Naive thymus-derived CD4-positive, alpha-beta T cell (primary cell): Measurements from ENCODE around the gene MPP7. TPM values are rescaled to one million over a fixed set of nuclear protein-coding genes. Genes with fewer than 3 reads are reported as not detected.

ENCODE experiments used
- ATAC-seq: fragments of 150-1000 bp; cut with Tn5 transposase; 2 replicates; pipeline ENCODE4 v1.10.0; 2021; ENCODE audit warnings: mild to moderate bottlenecking, moderate library complexity
- CTCF ChIA-PET: fragments of 350-600 bp; sonication (Branson Sonifier 250); formaldehyde crosslinking; loops from one replicate; lab custom pipeline; 2021; ENCODE audit warnings: antibody characterized with exemption; lab: Charles Lee
- POLR2A ChIA-PET: fragments of 350-600 bp; sonication (Branson Sonifier 250); formaldehyde crosslinking; loops from one replicate; lab custom pipeline; 2021; ENCODE audit warnings: antibody characterized with exemption, inconsistent platforms; lab: Charles Lee
- DNase-seq, 9 donors: peaks; one replicate each; pipeline versions ENCODE4 v3.0.0 to v3.0.0-alpha.2; 2020 to 2022; ENCODE audit warnings: mixed read lengths in 1 of 9
- H3K27ac ChIP-seq: one replicate; pipeline ENCODE4 v1.7.0; 2013; ENCODE audit warnings: mild to moderate bottlenecking, low read depth, low read length, moderate library complexity
- H3K27me3 ChIP-seq, 2 donors: one replicate each; pipeline ENCODE4 v1.7.0; 2013; ENCODE audit warnings: low read length in 2 of 2, mild to moderate bottlenecking in 2 of 2, moderate library complexity in 2 of 2; ENCODE audit not compliant: control insufficient read depth in 2 of 2, insufficient read depth in 2 of 2
- H3K36me3 ChIP-seq, 3 experiments: 1 replicate in 2 of 3; 2 replicates in 1 of 3; pipeline ENCODE4 v1.7.0; 2013; ENCODE audit warnings: low read length in 3 of 3, mild to moderate bottlenecking in 3 of 3, moderate library complexity in 1 of 3; ENCODE audit not compliant: insufficient read depth in 3 of 3, control insufficient read depth in 2 of 3
- H3K4me1 ChIP-seq, 2 donors: one replicate each; pipeline ENCODE4 v1.7.0; 2013; ENCODE audit warnings: low read length in 2 of 2, mild to moderate bottlenecking in 2 of 2, moderate library complexity in 1 of 2; ENCODE audit not compliant: control insufficient read depth in 2 of 2, insufficient read depth in 2 of 2
- H3K4me3 ChIP-seq: 2 replicates; pipeline ENCODE4 v1.7.0; 2013; ENCODE audit warnings: mild to moderate bottlenecking, low read length
- H3K9me3 ChIP-seq, 3 experiments: 1 replicate in 2 of 3; 2 replicates in 1 of 3; pipeline ENCODE4 v1.7.0; 2013; ENCODE audit warnings: low read length in 3 of 3; ENCODE audit not compliant: control insufficient read depth in 2 of 3
- H3K27ac Mint-ChIP-seq, 9 donors: one replicate each; pipeline ENCODE4 v1.8.0; 2020 to 2022; ENCODE audit warnings: mixed read lengths in 9 of 9, mild to moderate bottlenecking in 8 of 9, moderate library complexity in 5 of 9, inconsistent platforms in 2 of 9
- H3K27me3 Mint-ChIP-seq, 5 donors: one replicate each; pipeline ENCODE4 v1.8.0; 2021 to 2022; ENCODE audit warnings: mixed read lengths in 5 of 5, mild to moderate bottlenecking in 1 of 5
- H3K36me3 Mint-ChIP-seq, 5 donors: one replicate each; pipeline ENCODE4 v1.8.0; 2020 to 2022; ENCODE audit warnings: mixed read lengths in 5 of 5, mild to moderate bottlenecking in 3 of 5, inconsistent platforms in 1 of 5
- H3K4me1 Mint-ChIP-seq, 7 donors: one replicate each; pipeline ENCODE4 v1.8.0; 2020 to 2022; ENCODE audit warnings: mixed read lengths in 7 of 7, mild to moderate bottlenecking in 3 of 7, inconsistent platforms in 1 of 7
- H3K4me3 Mint-ChIP-seq, 10 donors: one replicate each; pipeline ENCODE4 v1.8.0; 2020 to 2022; ENCODE audit warnings: mild to moderate bottlenecking in 10 of 10, mixed read lengths in 10 of 10, moderate library complexity in 6 of 10, inconsistent platforms in 2 of 10
- H3K9me3 Mint-ChIP-seq, 11 donors: one replicate each; pipeline ENCODE4 v1.8.0; 2020 to 2022; ENCODE audit warnings: mixed read lengths in 11 of 11, mild to moderate bottlenecking in 4 of 11, inconsistent platforms in 1 of 11, moderate library complexity in 1 of 11
- intact Hi-C, 2 donors: fragments of 100-400 bp; cut with micrococcal nuclease; formaldehyde crosslinking; loops; one replicate each; pipeline ENCODE4 v1.15.1; 2023
- microRNA-seq: library from miRNA; unstranded; fragments of <30 nt; microRNA quantifications from one replicate; pipeline ENCODE4 v1.2.0, GENCODE V29; 2022; ENCODE audit warnings: borderline microRNAs expressed
- polyA plus RNA-seq, 2 donors: library from polyadenylated mRNA; unstranded; fragments of 300-500 nt; fragmentation: Illumina TruSeq; gene quantifications; one replicate each; pipeline ENCODE4 v1.2.3, GENCODE V29; 2021
- total RNA-seq, 6 experiments: library from RNA in 5 of 6; stranded (reverse) in 5 of 6; gene quantifications; 1 replicate in 5 of 6; 2 replicates in 1 of 6; pipeline ENCODE4 v1.2.3 and lab custom pipeline; 2021 to 2026

Gene MPP7
- total and polyA plus RNA-seq, 7 experiments from 2014 or later, result 9.7 to 46.8 (median 41.7) TPM

DNA sequence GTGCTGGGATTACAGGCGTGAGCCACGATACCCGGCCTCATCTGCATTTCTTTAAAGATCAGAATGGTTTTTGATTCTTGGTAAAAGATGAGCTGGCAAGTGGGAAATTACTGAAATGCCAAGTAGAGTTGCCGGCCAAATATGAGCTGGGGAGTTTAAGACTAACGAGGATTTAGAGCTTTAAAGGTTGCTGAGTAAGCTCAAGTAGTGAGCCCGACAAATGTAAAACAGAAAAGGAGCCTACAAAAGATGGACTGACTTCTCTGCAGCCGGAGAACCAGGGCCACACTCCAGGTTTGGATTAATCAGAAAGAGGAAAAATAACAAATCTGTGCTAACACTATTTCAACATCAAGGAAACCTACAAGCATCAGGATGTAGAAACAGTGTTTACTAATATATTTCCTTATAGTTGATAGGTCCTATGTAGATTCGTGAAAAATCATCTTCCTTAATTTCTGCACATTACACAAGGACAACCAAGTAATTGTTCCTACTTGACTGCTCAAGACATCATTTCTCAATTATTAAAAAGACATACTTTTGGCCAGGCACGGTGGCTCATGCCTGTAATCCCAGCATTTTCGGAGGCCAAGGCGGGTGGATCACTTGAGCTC lies 49.6 kb downstream of the MPP7 start:
- intact Hi-C loops, result no loop called here
- no peaks in the 10 kb centered on the region for H3K9me3 ChIP-seq
- H3K36me3 ChIP-seq, result no peaks in the 10 kb centered on the region
- ChIA-PET CTCF (interaction anchor here (0.8 to 2.7 kb wide), 5 partner anchors 45 to 140 kb away, joined by 3 to 23 read pairs (median 3); no protein-coding TSS in a partner anchor), POLR2A (interaction anchor here (0.6 to 1.3 kb wide), 3 partner anchors 37 to 81 kb away, joined by 3 to 7 read pairs (median 4); no protein-coding TSS in a partner anchor)
- DNase-seq (no peak), ATAC-seq (peak; percentile 58)
- peak overlapping the region in 3 of 9 donors; percentile 22 to 78 (median 23) for H3K27ac Mint-ChIP-seq
- no peak overlapping the region for H3K27ac ChIP-seq
- peaks cover 0 to 4% (median 0%) of the 10 kb centered on the region in 5 donors for H3K27me3 Mint-ChIP-seq
- H3K4me1 ChIP-seq, result no peaks in the 10 kb centered on the region
- peaks cover 0 to 2% (median 0%) of the 10 kb centered on the region in 11 donors for H3K9me3 Mint-ChIP-seq
- H3K4me3 Mint-ChIP-seq, result no peak overlapping the region
- no peaks in the 10 kb centered on the region for H3K36me3 Mint-ChIP-seq
- H3K27me3 ChIP-seq, result no peaks in the 10 kb centered on the region
- H3K4me1 Mint-ChIP-seq, result peaks cover 2 to 71% (median 43%) of the 10 kb centered on the region in 7 donors
- H3K4me3 ChIP-seq, result no peak overlapping the region

Small RNA genes lying within 50 kb of the gene (microRNA-seq; reads per million reads assigned to microRNA genes)
- gene MIR8086, result not detected

Other genes with a start within 250 kb of the MPP7 start
- gene WAC, start 230.1 kb upstream of the MPP7 start, total RNA-seq, result 100 to 1,000 TPM; 143 to 184 (median 179) TPM
- 100 to 1,000 TPM in 1 of 2 donors, 10 to 100 TPM in 1; 86.0 to 115 TPM for gene WAC, start 230.1 kb upstream of the MPP7 start, polyA plus RNA-seq